HepG2 (cell line): ENCODE results near the gene POLD3. TPM values are rescaled to one million over a fixed set of nuclear protein-coding genes. Genes with fewer than 3 reads are reported as not detected.

ENCODE experiments used
- ATAC-seq: fragments of 200-7000 bp; cut with Tn5 transposase; 3 replicates; pipeline ENCODE4 v1.9.1; 2020; ENCODE audit warnings: mild to moderate bottlenecking, moderate library complexity
- BruUV-seq: library from RNA; stranded (reverse); fragments of 400-500 nt; replicated peaks from 2 replicates; lab custom pipeline; 2021; lab: Mats Ljungman, UMichigan
- CTCF ChIA-PET: fragments of 300-600 bp; formaldehyde crosslinking; extraction: SDS; loops from one replicate; lab custom pipeline; 2021; ENCODE audit warnings: low total read pairs, inconsistent platforms, low intra/inter-chr PET ratio; lab: Yijun Ruan, JAX
- POLR2A ChIA-PET: fragments of 350-600 bp; sonication (Branson Sonifier 250); formaldehyde crosslinking; loops from one replicate; lab custom pipeline; 2020; ENCODE audit warnings: antibody characterized with exemption, inconsistent platforms; lab: Yijun Ruan, JAX
- DNase-seq: peaks from one replicate; pipeline ENCODE4 v3.0.0-alpha.2; 2015; ENCODE audit warnings: low spot score
- FAIRE-seq: peaks from 3 replicates; lab custom pipeline; 2011; peaks lifted over from hg19 to GRCh38; lab: Jason Lieb, UNC
- H2AFZ ChIP-seq: one replicate; pipeline ENCODE4 v1.6.1; 2011; ENCODE audit warnings: low read length, inconsistent platforms
- H3K27ac ChIP-seq: fragments of 300-600 bp; 3 replicates; pipeline ENCODE4 v1.8.0; 2011; ENCODE audit warnings: mixed run types, mild to moderate bottlenecking, mixed read lengths, low read length, inconsistent platforms; ENCODE audit not compliant: insufficient read depth; ENCODE audit errors: extremely low read length
- H3K27me3 ChIP-seq, 2 experiments: fragments of 200-600 bp in 1 of 2; 2 replicates in 1 of 2; 3 replicates in 1 of 2; pipeline versions ENCODE4 v1.6.0 to v1.8.0; 2011; ENCODE audit warnings: low read length in 2 of 2, mild to moderate bottlenecking in 2 of 2, moderate library complexity in 2 of 2, inconsistent platforms in 1 of 2; ENCODE audit not compliant: insufficient read depth in 2 of 2, control insufficient read depth in 1 of 2
- H3K36me3 ChIP-seq, 2 experiments: fragments of 200-600 bp in 1 of 2; replicated peaks in 1 of 2; 2 replicates in 1 of 2; 3 replicates in 1 of 2; pipeline versions ENCODE4 v1.5.1 to v1.8.0; 2011; ENCODE audit warnings: low read length in 2 of 2, inconsistent platforms in 1 of 2; ENCODE audit not compliant: insufficient read depth in 2 of 2, control insufficient read depth in 1 of 2
- H3K4me1 ChIP-seq: 2 replicates; pipeline ENCODE4 v1.5.1; 2012; ENCODE audit warnings: low read length, inconsistent platforms; ENCODE audit not compliant: insufficient read depth
- H3K4me2 ChIP-seq: 2 replicates; pipeline ENCODE4 v1.6.0; 2011; ENCODE audit warnings: low read depth, low read length, inconsistent platforms
- H3K4me3 ChIP-seq, 3 experiments: fragments of 200-600 bp in 1 of 3; sonication (generic), shearing (Covaris generic) in 1 of 3; replicated peaks in 1 of 3; 2 replicates each; pipeline ENCODE4 v1.5.1; 2011 to 2016; ENCODE audit warnings: low read length in 3 of 3, inconsistent platforms in 2 of 3, low read depth in 2 of 3, mild to moderate bottlenecking in 2 of 3, control low read depth in 1 of 3, mixed read lengths in 1 of 3; ENCODE audit not compliant: insufficient read depth in 1 of 3
- H3K79me2 ChIP-seq: one replicate; pipeline ENCODE4 v1.6.1; 2011; ENCODE audit warnings: low read length, inconsistent platforms; ENCODE audit not compliant: insufficient read depth
- H3K9ac ChIP-seq: 2 replicates; pipeline ENCODE4 v1.6.0; 2011; ENCODE audit warnings: mild to moderate bottlenecking, low read depth, low read length, inconsistent platforms; ENCODE audit not compliant: insufficient read depth
- H3K9me3 ChIP-seq: 2 replicates; pipeline ENCODE4 v1.5.1; 2012; ENCODE audit warnings: mild to moderate bottlenecking, low read length
- H4K20me1 ChIP-seq: 2 replicates; pipeline ENCODE4 v1.6.0; 2011; ENCODE audit warnings: inconsistent platforms, mild to moderate bottlenecking, low read length, moderate library complexity; ENCODE audit not compliant: insufficient read depth
- CHCHD3 ChIP-seq: sonication (generic); formaldehyde crosslinking; IDR thresholded peaks from 2 replicates; pipeline ENCODE4 v1.8.0; 2022; ENCODE audit warnings: mild to moderate bottlenecking, missing genetic modification reagents, moderate library complexity
- FOXK2 ChIP-seq: fragments of 450-650 bp; IDR thresholded peaks from 2 replicates; pipeline ENCODE4 v1.6.1; 2016
- MAFG ChIP-seq: sonication (generic); formaldehyde crosslinking; IDR thresholded peaks from 2 replicates; pipeline ENCODE4 v1.5.1; 2020; ENCODE audit warnings: mild to moderate bottlenecking, missing genetic modification reagents
- PLRG1 ChIP-seq: fragments of 450-650 bp; conservative IDR thresholded peaks from 2 replicates; pipeline ENCODE4 v1.6.1; 2016
- PRPF4 ChIP-seq: fragments of 200-400 bp; formaldehyde crosslinking; IDR thresholded peaks from 2 replicates; pipeline ENCODE4 v1.6.1; 2016; ENCODE audit warnings: low read length, low read depth; ENCODE audit not compliant: poor library complexity, severe bottlenecking
- TBP ChIP-seq: sonication (generic); formaldehyde crosslinking; IDR thresholded peaks from 2 replicates; pipeline ENCODE4 v1.5.0; 2020; ENCODE audit warnings: missing genetic modification reagents
- XBP1 ChIP-seq: sonication (generic); formaldehyde crosslinking; IDR thresholded peaks from 2 replicates; pipeline ENCODE4 v1.5.0; 2020; ENCODE audit warnings: missing genetic modification reagents
- ZNF335 ChIP-seq: sonication (generic); formaldehyde crosslinking; IDR thresholded peaks from 2 replicates; pipeline ENCODE4 v1.4.0; 2020; ENCODE audit warnings: missing genetic modification reagents
- ZNF546 ChIP-seq: sonication (generic); formaldehyde crosslinking; conservative IDR thresholded peaks from 2 replicates; pipeline ENCODE4 v1.8.1; 2023; ENCODE audit warnings: mild to moderate bottlenecking, missing genetic modification reagents
- ZNF703 ChIP-seq: sonication (generic); formaldehyde crosslinking; IDR thresholded peaks from 2 replicates; pipeline ENCODE4 v1.5.1; 2020; ENCODE audit warnings: missing genetic modification reagents, mild to moderate bottlenecking, moderate library complexity, borderline replicate concordance
- ZNF768 ChIP-seq: sonication (generic); formaldehyde crosslinking; IDR thresholded peaks from 2 replicates; pipeline ENCODE4 v1.4.0; 2020; ENCODE audit warnings: missing genetic modification reagents
- ZNF781 ChIP-seq: sonication (generic); formaldehyde crosslinking; IDR thresholded peaks from 2 replicates; pipeline ENCODE4 v1.5.1; 2020; ENCODE audit warnings: borderline replicate concordance, mild to moderate bottlenecking, missing genetic modification reagents; ENCODE audit errors: not compliant biosample characterization
- WGBS: methylation state at CpG from one replicate; pipeline ENCODE4 v1.1.6; 2017; ENCODE audit warnings: low lambda C conversion rate; 5-methylcytosine and 5-hydroxymethylcytosine counted together
- in situ Hi-C: cut with HindIII; loops from 2 replicates; pipeline ENCODE4 v1.10.0; 2017; ENCODE audit warnings: low pct_unique_long_range_greater_than_20kb; ENCODE audit not compliant: extremely low pct_ligation_motif_present
- intact Hi-C: fragments of 100-400 bp; cut with micrococcal nuclease; formaldehyde crosslinking; loops from one replicate; pipeline ENCODE4 v1.10.0; 2022; ENCODE audit not compliant: unreplicated experiment
- polyA plus RNA-seq, 8 experiments: library from polyadenylated mRNA; depleted of rRNA in 3 of 8; stranded (reverse) in 7 of 8; unstranded in 1 of 8; fragments of >200 nt; fragmentation: Illumina TruSeq in 4 of 8; extraction: Trizol in 4 of 8; gene quantifications; 2 replicates each; pipeline versions ENCODE4 v1.2.1 to v1.2.3, GENCODE V29; 2011 to 2016; ENCODE audit warnings: low read depth in 4 of 8, missing spikeins in 1 of 8, mixed read lengths in 1 of 8; ENCODE audit not compliant: insufficient read depth in 1 of 8
- total RNA-seq, 5 experiments: library from RNA; depleted of rRNA; stranded (reverse); fragments of >200 nt; fragmentation: Illumina TruSeq; extraction: Trizol; gene quantifications; 2 replicates each; pipeline ENCODE4 v1.2.3, GENCODE V29; 2016; ENCODE audit warnings: low read depth in 1 of 5
- TF ChIP-seq, protein P1 (sequence below): sonication (generic); formaldehyde crosslinking; IDR thresholded peaks from 2 replicates; pipeline ENCODE4 v1.8.1; 2023; ENCODE audit warnings: missing genetic modification reagents, mild to moderate bottlenecking, borderline replicate concordance

POLD3 gene
- total and polyA plus RNA-seq, 2 of the 13 experiments (the other 11 are each of a cell fraction or from before 2014, with no cell fraction given) = 6.3 to 18.9 TPM

DNA sequence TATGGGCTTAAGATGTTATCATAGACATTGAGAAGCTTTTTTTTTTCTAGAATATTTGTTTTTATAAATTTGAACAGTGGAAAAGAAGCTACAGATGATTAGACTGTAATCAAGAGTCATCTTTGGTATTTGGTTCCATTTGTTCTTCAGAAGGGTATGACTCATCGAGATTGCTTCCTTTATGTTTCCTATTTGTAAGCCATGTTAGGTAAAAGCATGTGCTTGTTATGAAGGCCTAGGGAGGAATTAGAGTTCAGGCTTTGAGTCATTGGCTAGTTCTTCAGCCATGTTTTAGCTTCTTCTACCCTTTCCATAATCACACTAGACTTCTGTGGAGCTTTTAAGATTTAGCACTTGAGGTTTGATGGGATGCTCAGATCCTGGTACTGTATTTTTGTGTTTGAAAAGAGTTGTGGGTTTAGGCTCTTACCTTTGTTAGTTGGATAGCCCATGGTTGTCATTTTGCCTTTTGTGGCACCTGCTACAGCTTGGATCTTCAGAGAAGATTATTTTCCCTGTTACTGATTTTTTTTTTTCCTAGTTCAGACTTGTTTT is 44.3 kb downstream of the POLD3 start:
- H4K20me1 ChIP-seq = no peaks in the 10 kb centered on the region
- POLR2A ChIA-PET = no interaction called here
- no peak overlapping the region for H3K4me3 ChIP-seq
- no TSS peak for BruUV-seq
- TF ChIP-seq ZNF781 (no peak), ZNF703 (CRISPR knock-in tag) (no peak), PLRG1 (no peak), TBP (CRISPR knock-in tag) (no peak), ZNF335 (CRISPR knock-in tag) (no peak), CHCHD3 (no peak), ZNF768 (no peak), FOXK2 (no peak), ZNF546 (no peak)
- in situ Hi-C loops = no loop called here
- intact Hi-C loops = no loop called here
- H3K4me1 ChIP-seq = no peaks in the 10 kb centered on the region
- ATAC-seq = no peak
- no peaks in the 10 kb centered on the region for H3K9me3 ChIP-seq
- 75% methylated on average over 1 of the region's 1 CpG for WGBS
- H3K27me3 ChIP-seq = no peaks in the 10 kb centered on the region
- H3K27ac ChIP-seq = no peak overlapping the region
- no peaks in the 10 kb centered on the region for H3K79me2 ChIP-seq
- H3K36me3 ChIP-seq = peaks cover 10 to 37% of the 10 kb centered on the region in 2 experiments
- no peak for FAIRE-seq
- no peak for DNase-seq
- H3K9ac ChIP-seq = no peak overlapping the region
- CTCF ChIA-PET = no interaction called here
- no peak overlapping the region for H2AFZ ChIP-seq
- H3K4me2 ChIP-seq = no peak overlapping the region

DNA sequence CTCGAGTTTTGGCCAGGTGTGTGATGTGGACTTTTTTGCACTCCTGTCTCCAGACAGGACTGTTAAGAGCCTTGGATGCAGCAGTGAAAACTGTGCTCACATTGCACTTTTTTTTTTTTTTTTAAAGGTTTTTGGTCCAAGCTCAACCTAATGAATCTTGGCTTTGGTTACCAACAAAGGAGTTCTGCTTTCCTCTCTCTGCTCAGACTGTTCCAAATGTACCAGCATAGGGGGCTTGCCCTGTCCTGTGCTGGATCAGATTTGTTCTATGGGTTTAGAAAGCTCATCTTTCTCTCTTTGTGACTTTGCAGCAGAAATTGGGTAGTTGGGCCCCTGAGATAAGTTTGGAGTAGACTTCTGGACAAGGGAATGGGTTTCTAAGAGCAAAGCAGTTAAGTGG is 45.3 kb downstream of the POLD3 start:
- Histone ChIP-seq H3K4me1 (no peaks in the 10 kb centered on the region), H3K4me2 (no peak overlapping the region), H3K79me2 (no peaks in the 10 kb centered on the region), H3K9me3 (no peaks in the 10 kb centered on the region), H3K4me3 (no peak overlapping the region), H3K36me3 (peaks cover 11 to 39% of the 10 kb centered on the region in 2 experiments), H3K27me3 (no peaks in the 10 kb centered on the region), H3K27ac (no peak overlapping the region), H4K20me1 (no peaks in the 10 kb centered on the region), H2AFZ (no peak overlapping the region), H3K9ac (no peak overlapping the region)
- CTCF ChIA-PET = no interaction called here
- intact Hi-C loops = no loop called here
- no peak for TF ChIP-seq PRPF4
- TF ChIP-seq, protein P1, sequence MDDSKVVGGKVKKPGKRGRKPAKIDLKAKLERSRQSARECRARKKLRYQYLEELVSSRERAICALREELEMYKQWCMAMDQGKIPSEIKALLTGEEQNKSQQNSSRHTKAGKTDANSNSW = no peak
- no peak for TF ChIP-seq XBP1 (CRISPR knock-in tag)
- no peak for TF ChIP-seq MAFG (CRISPR knock-in tag)
- POLR2A ChIA-PET = no interaction called here
- in situ Hi-C loops = no loop called here
- BruUV-seq = no TSS peak
- no peak for FAIRE-seq
- 91% methylated on average over 1 of the region's 1 CpG for WGBS
- no peak for ATAC-seq
- no peak for DNase-seq
